Thoracic aorta (tissue), 2 donors: ENCODE results near the gene GOLGA6C. TPM values are rescaled to one million over a fixed set of nuclear protein-coding genes. Genes with fewer than 3 reads are reported as not detected.

Experiments
- ATAC-seq: fragments of 150-250 bp; one replicate; pipeline ENCODE4 v1.8.0; 2017; ENCODE audit warnings: low read depth; ENCODE audit not compliant: insufficient number of reproducible peaks, low FRiP score
- DNase-seq: peaks from one replicate; pipeline ENCODE4 v3.0.0-alpha.2; 2020; ENCODE audit warnings: low spot score
- H3K27ac ChIP-seq, 2 donors: fragments of 200-600 bp; sonication (generic); 1 replicate in 1 of 2; 2 replicates in 1 of 2; pipeline ENCODE4 v1.5.1; 2016; ENCODE audit warnings: mild to moderate bottlenecking in 2 of 2, moderate library complexity in 2 of 2
- H3K27me3 ChIP-seq: fragments of 200-600 bp; sonication (generic); replicated peaks from 2 replicates; pipeline ENCODE4 v1.6.0; 2016; ENCODE audit warnings: mild to moderate bottlenecking; ENCODE audit not compliant: insufficient read depth
- H3K36me3 ChIP-seq: fragments of 200-600 bp; sonication (generic); one replicate; pipeline ENCODE4 v1.5.1; 2016
- H3K4me1 ChIP-seq, 2 donors: fragments of 200-600 bp; sonication (generic); 1 replicate in 1 of 2; 2 replicates in 1 of 2; pipeline versions ENCODE4 v1.5.1 to v1.6.0; 2016; ENCODE audit warnings: low read depth in 2 of 2, mild to moderate bottlenecking in 1 of 2; ENCODE audit not compliant: control insufficient read depth in 1 of 2
- H3K4me3 ChIP-seq: fragments of 200-600 bp; sonication (generic); 2 replicates; pipeline ENCODE4 v1.5.1; 2016; ENCODE audit warnings: mild to moderate bottlenecking
- H3K9me3 ChIP-seq: fragments of 200-600 bp; sonication (generic); 2 replicates; pipeline ENCODE4 v1.5.1; 2016
- total RNA-seq, 2 donors: library from RNA; depleted of rRNA; stranded (reverse); fragments of >200 nt; gene quantifications; one replicate each; pipeline versions ENCODE4 v1.1.0 to v1.2.3, GENCODE V29; 2016
- TF ChIP-seq, protein P1 (sequence below): fragments of 200-600 bp; sonication (generic); IDR thresholded peaks from one replicate; pipeline ENCODE4 v1.5.1; 2019; ENCODE audit warnings: antibody characterized with exemption

The GOLGA6C gene
- total RNA-seq, 2 donors from 2014 or later, result 0.56 TPM; not detected in 1

DNA sequence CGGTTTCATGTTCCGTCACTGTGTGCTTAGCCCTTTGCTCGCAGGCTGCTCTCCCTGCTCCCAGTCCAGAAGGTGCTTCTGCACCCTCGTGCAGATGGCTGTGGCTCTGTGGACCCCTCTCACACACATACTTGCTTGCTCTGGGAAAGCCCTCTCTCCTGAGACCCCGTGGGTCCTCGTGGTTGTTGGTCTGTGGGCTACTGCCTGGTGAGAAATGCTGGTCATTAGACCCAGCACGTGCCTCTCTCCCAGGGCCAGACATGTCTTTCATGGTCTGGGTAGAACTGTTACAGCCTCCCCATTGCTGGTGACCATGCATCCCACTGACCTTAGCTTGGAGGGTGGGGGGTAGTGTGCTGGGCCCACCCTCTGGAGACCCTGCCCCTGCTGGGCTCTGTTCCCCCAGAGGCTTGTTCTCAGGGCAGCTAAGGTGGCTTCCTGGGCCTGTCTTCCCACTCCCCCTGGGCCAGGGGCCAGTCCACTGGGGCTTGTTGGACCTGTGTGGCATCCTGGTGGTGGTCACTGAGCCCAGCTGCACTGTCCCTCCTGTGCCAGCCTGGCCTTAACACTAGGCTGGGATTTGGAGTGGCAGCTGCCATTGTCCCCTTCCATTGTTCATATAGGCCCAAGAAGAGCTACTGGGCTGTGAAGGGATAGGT is 45.8 kb upstream of the GOLGA6C start:
- H3K27me3 ChIP-seq, result no peaks in the 10 kb centered on the region
- H3K9me3 ChIP-seq, result no peaks in the 10 kb centered on the region
- peaks cover 55% of the 10 kb centered on the region for H3K36me3 ChIP-seq
- H3K4me3 ChIP-seq, result no peak overlapping the region
- DNase-seq, result no peak
- peaks cover 9 to 39% of the 10 kb centered on the region in 2 donors for H3K4me1 ChIP-seq
- no peak for ATAC-seq
- TF ChIP-seq, protein P1, sequence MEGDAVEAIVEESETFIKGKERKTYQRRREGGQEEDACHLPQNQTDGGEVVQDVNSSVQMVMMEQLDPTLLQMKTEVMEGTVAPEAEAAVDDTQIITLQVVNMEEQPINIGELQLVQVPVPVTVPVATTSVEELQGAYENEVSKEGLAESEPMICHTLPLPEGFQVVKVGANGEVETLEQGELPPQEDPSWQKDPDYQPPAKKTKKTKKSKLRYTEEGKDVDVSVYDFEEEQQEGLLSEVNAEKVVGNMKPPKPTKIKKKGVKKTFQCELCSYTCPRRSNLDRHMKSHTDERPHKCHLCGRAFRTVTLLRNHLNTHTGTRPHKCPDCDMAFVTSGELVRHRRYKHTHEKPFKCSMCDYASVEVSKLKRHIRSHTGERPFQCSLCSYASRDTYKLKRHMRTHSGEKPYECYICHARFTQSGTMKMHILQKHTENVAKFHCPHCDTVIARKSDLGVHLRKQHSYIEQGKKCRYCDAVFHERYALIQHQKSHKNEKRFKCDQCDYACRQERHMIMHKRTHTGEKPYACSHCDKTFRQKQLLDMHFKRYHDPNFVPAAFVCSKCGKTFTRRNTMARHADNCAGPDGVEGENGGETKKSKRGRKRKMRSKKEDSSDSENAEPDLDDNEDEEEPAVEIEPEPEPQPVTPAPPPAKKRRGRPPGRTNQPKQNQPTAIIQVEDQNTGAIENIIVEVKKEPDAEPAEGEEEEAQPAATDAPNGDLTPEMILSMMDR, result no peak
- no peak overlapping the region for H3K27ac ChIP-seq

DNA sequence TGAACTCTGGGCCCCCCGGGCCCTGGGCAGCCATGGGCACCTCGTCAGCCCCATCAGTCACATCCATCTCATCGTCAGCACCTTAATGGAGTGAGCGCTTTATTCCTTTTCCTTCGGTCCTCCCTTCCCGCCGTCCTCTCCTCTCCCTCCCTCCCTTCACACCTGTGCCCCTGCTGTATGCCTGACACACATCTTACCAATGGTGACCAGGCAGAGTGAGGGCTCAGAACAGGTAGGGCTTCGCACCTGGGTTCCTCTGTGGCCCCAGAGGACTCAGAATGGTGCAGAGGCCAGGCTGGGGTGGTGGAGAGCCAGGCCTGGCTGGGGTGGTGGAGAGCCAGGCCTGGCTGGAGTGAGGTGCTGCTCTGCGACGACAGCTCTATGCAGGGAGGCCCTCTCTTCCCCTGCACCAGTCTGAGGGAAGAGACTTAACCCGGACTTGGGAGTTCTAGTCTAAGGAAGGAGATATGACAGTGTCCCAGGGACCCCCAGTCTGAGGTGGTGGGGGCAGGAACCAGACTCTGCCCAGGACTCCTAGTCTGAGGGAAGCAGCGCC is 44.8 kb upstream of the GOLGA6C start:
- no peak overlapping the region for H3K4me3 ChIP-seq
- H3K36me3 ChIP-seq, result peaks cover 45% of the 10 kb centered on the region
- H3K9me3 ChIP-seq, result no peaks in the 10 kb centered on the region
- peaks cover 5 to 29% of the 10 kb centered on the region in 2 donors for H3K4me1 ChIP-seq
- no peaks in the 10 kb centered on the region for H3K27me3 ChIP-seq
- H3K27ac ChIP-seq, result no peak overlapping the region
- DNase-seq, result no peak
- ATAC-seq, result no peak
- TF ChIP-seq, protein P1, result no peak

GRCh38 chr15:75213768-75214221 is 44.3 kb upstream of the GOLGA6C start:
- Histone ChIP-seq H3K27me3 (no peaks in the 10 kb centered on the region), H3K9me3 (no peaks in the 10 kb centered on the region), H3K27ac (no peak overlapping the region), H3K36me3 (peaks cover 42% of the 10 kb centered on the region), H3K4me3 (no peak overlapping the region), H3K4me1 (peaks cover 0 to 24% of the 10 kb centered on the region in 2 donors)
- TF ChIP-seq, protein P1, result no peak
- DNase-seq (no peak), ATAC-seq (no peak)

- DNase-seq (no peak), ATAC-seq (no peak)
- no peak overlapping the region for H3K27ac ChIP-seq
- no peaks in the 10 kb centered on the region for H3K27me3 ChIP-seq
- H3K9me3 ChIP-seq, result no peaks in the 10 kb centered on the region
- TF ChIP-seq, protein P1, result no peak
- H3K36me3 ChIP-seq, result peaks cover 36% of the 10 kb centered on the region
- H3K4me1 ChIP-seq, result peaks cover 0 to 17% of the 10 kb centered on the region in 2 donors
- no peak overlapping the region for H3K4me3 ChIP-seq
These were observed 43.6 kb upstream of the GOLGA6C start for GRCh38 chr15:75214293-75215096.
